H9 (cell line): Measurements from ENCODE around the gene TMEM245. TPM values are rescaled to one million over a fixed set of nuclear protein-coding genes. Genes with fewer than 3 reads are reported as not detected.

Experiments used
- DNase-seq: peaks from one replicate; pipeline ENCODE4 v3.0.0-alpha.2; 2017
- H2AFZ ChIP-seq: one replicate; pipeline ENCODE4 v1.6.1; 2013; ENCODE audit warnings: mild to moderate bottlenecking, low read length, control low read depth, moderate library complexity
- H2AK5ac ChIP-seq: 2 replicates; pipeline ENCODE4 v1.6.1; 2013; ENCODE audit warnings: low read length, control low read depth, mixed read lengths; ENCODE audit not compliant: insufficient read length
- H2BK120ac ChIP-seq: one replicate; pipeline ENCODE4 v1.6.1; 2013; ENCODE audit warnings: low read depth, mild to moderate bottlenecking, low read length, control low read depth, inconsistent platforms; ENCODE audit not compliant: poor library complexity, severe bottlenecking
- H2BK12ac ChIP-seq: 2 replicates; pipeline ENCODE4 v1.6.1; 2013; ENCODE audit warnings: low read length, control low read depth, mixed read lengths, low read depth; ENCODE audit not compliant: insufficient read length
- H2BK15ac ChIP-seq: 2 replicates; pipeline ENCODE4 v1.6.1; 2013; ENCODE audit warnings: low read depth, low read length, control low read depth
- H2BK20ac ChIP-seq: one replicate; pipeline ENCODE4 v1.6.1; 2013; ENCODE audit warnings: low read depth, mild to moderate bottlenecking, low read length, control low read depth, inconsistent platforms; ENCODE audit not compliant: poor library complexity, severe bottlenecking
- H2BK5ac ChIP-seq: 2 replicates; pipeline ENCODE4 v1.6.1; 2013; ENCODE audit warnings: low read length, control low read depth, mixed read lengths; ENCODE audit not compliant: insufficient read length
- H3K14ac ChIP-seq: 2 replicates; pipeline ENCODE4 v1.6.1; 2013; ENCODE audit warnings: low read length, control low read depth; ENCODE audit not compliant: insufficient read depth
- H3K18ac ChIP-seq: 2 replicates; pipeline ENCODE4 v1.6.1; 2013; ENCODE audit warnings: low read depth, mild to moderate bottlenecking, mixed read lengths, low read length, control low read depth; ENCODE audit not compliant: insufficient read length
- H3K23ac ChIP-seq: 2 replicates; pipeline ENCODE4 v1.6.1; 2013; ENCODE audit warnings: low read length, control low read depth, mixed read lengths, low read depth; ENCODE audit not compliant: insufficient read length
- H3K23me2 ChIP-seq: 2 replicates; pipeline ENCODE4 v1.6.1; 2013; ENCODE audit warnings: low read depth, mild to moderate bottlenecking, mixed read lengths, low read length, control low read depth; ENCODE audit not compliant: insufficient read length, poor library complexity, severe bottlenecking
- H3K27ac ChIP-seq: 2 replicates; pipeline ENCODE4 v1.5.1; 2013; ENCODE audit warnings: low read length, control low read depth, mixed read lengths, low read depth; ENCODE audit not compliant: insufficient read length
- H3K27me3 ChIP-seq: 2 replicates; pipeline ENCODE4 v1.6.1; 2013; ENCODE audit warnings: low read length, control low read depth, inconsistent platforms; ENCODE audit not compliant: insufficient read depth
- H3K4ac ChIP-seq: 2 replicates; pipeline ENCODE4 v1.6.1; 2013; ENCODE audit warnings: low read depth, mild to moderate bottlenecking, control low read depth, inconsistent platforms, low read length, moderate library complexity
- H3K4me1 ChIP-seq: 2 replicates; pipeline ENCODE4 v1.6.1; 2013; ENCODE audit warnings: low read length, control low read depth, inconsistent platforms; ENCODE audit not compliant: insufficient read depth
- H3K4me2 ChIP-seq: 2 replicates; pipeline ENCODE4 v1.6.1; 2013; ENCODE audit warnings: low read length, control low read depth, mixed read lengths; ENCODE audit not compliant: insufficient read length, insufficient read depth
- H3K56ac ChIP-seq: 2 replicates; pipeline ENCODE4 v1.6.1; 2013; ENCODE audit warnings: low read depth, mild to moderate bottlenecking, mixed read lengths, low read length, control low read depth; ENCODE audit not compliant: insufficient read length
- H3K79me1 ChIP-seq: 2 replicates; pipeline ENCODE4 v1.6.1; 2013; ENCODE audit warnings: low read depth, mild to moderate bottlenecking, moderate library complexity, low read length, control low read depth, inconsistent platforms; ENCODE audit not compliant: insufficient read depth, poor library complexity, severe bottlenecking
- H3K79me2 ChIP-seq: 2 replicates; pipeline ENCODE4 v1.6.1; 2013; ENCODE audit warnings: low read length, control low read depth, inconsistent platforms; ENCODE audit not compliant: insufficient read depth
- H3K9ac ChIP-seq: 2 replicates; pipeline ENCODE4 v1.6.1; 2013; ENCODE audit warnings: low read length, control low read depth, mixed read lengths; ENCODE audit not compliant: insufficient read length; ENCODE audit errors: extremely low read depth
- H3K9me3 ChIP-seq: one replicate; pipeline ENCODE4 v1.6.1; 2013; ENCODE audit warnings: low read depth, low read length, inconsistent platforms; ENCODE audit not compliant: control insufficient read depth
- H3T11ph ChIP-seq: one replicate; pipeline ENCODE4 v1.6.1; 2013; ENCODE audit warnings: mild to moderate bottlenecking, low read length, control low read depth, inconsistent platforms
- H4K20me1 ChIP-seq: one replicate; pipeline ENCODE4 v1.6.1; 2013; ENCODE audit not compliant: control insufficient read depth, insufficient read length, insufficient read depth
- H4K5ac ChIP-seq: 2 replicates; pipeline ENCODE4 v1.6.1; 2013; ENCODE audit warnings: low read depth, mild to moderate bottlenecking, mixed read lengths, low read length, control low read depth; ENCODE audit not compliant: insufficient read length
- H4K8ac ChIP-seq: replicated peaks from 2 replicates; pipeline ENCODE4 v1.6.1; 2013; ENCODE audit warnings: low read length, control low read depth, mixed read lengths, low read depth; ENCODE audit not compliant: insufficient read length
- H4K91ac ChIP-seq: 2 replicates; pipeline ENCODE4 v1.6.1; 2013; ENCODE audit warnings: low read depth, mild to moderate bottlenecking, moderate library complexity, mixed read lengths, low read length, control low read depth; ENCODE audit not compliant: insufficient read length
- H3K27ac Mint-ChIP-seq, 3 experiments: 2 replicates in 2 of 3; 3 replicates in 1 of 3; pipeline ENCODE4 v1.8.0; 2020 to 2021; ENCODE audit warnings: mixed read lengths in 3 of 3, mild to moderate bottlenecking in 1 of 3, moderate library complexity in 1 of 3
- H3K27me3 Mint-ChIP-seq: 2 replicates; pipeline ENCODE4 v1.8.0; 2021; ENCODE audit warnings: low read depth, mild to moderate bottlenecking, moderate library complexity, mixed read lengths
- H3K36me3 Mint-ChIP-seq, 3 experiments: 2 replicates in 2 of 3; 3 replicates in 1 of 3; pipeline ENCODE4 v1.8.0; 2020 to 2021; ENCODE audit warnings: low read depth in 3 of 3, mixed read lengths in 3 of 3; ENCODE audit not compliant: insufficient read depth in 1 of 3
- H3K4me1 Mint-ChIP-seq, 2 experiments: 2 replicates each; pipeline ENCODE4 v1.8.0; 2020; ENCODE audit warnings: mixed read lengths in 2 of 2
- H3K4me3 Mint-ChIP-seq, 2 experiments: 2 replicates in 1 of 2; 3 replicates in 1 of 2; pipeline ENCODE4 v1.8.0; 2020 to 2021; ENCODE audit warnings: mild to moderate bottlenecking in 2 of 2, mixed read lengths in 2 of 2, moderate library complexity in 1 of 2
- H3K9me3 Mint-ChIP-seq, 2 experiments: 2 replicates in 1 of 2; 3 replicates in 1 of 2; pipeline ENCODE4 v1.8.0; 2020; ENCODE audit warnings: mild to moderate bottlenecking in 2 of 2, mixed read lengths in 2 of 2, moderate library complexity in 1 of 2
- WGBS: extraction: QIAGEN DNeasy Blood & Tissue Kit; methylation state at CpG from one replicate; pipeline ENCODE4 v1.1.7; 2013; ENCODE audit warnings: missing lambda C conversion rate, low lambda C conversion rate, mixed read lengths; ENCODE audit not compliant: insufficient read length; ENCODE audit errors: extremely low coverage; 5-methylcytosine and 5-hydroxymethylcytosine counted together
- total RNA-seq: library from RNA; stranded (reverse); gene quantifications from 2 replicates; pipeline ENCODE4 v1.2.1, GENCODE V29; 2021
- TF ChIP-seq, protein P1 (sequence below): fragments of 200-600 bp; sonication (generic); conservative IDR thresholded peaks from 3 replicates; pipeline ENCODE4 v1.8.0; 2021; ENCODE audit warnings: antibody characterized with exemption, mild to moderate bottlenecking

TMEM245 gene
- total RNA-seq, 1 experiment from 2014 or later: 37.9 TPM

DNA sequence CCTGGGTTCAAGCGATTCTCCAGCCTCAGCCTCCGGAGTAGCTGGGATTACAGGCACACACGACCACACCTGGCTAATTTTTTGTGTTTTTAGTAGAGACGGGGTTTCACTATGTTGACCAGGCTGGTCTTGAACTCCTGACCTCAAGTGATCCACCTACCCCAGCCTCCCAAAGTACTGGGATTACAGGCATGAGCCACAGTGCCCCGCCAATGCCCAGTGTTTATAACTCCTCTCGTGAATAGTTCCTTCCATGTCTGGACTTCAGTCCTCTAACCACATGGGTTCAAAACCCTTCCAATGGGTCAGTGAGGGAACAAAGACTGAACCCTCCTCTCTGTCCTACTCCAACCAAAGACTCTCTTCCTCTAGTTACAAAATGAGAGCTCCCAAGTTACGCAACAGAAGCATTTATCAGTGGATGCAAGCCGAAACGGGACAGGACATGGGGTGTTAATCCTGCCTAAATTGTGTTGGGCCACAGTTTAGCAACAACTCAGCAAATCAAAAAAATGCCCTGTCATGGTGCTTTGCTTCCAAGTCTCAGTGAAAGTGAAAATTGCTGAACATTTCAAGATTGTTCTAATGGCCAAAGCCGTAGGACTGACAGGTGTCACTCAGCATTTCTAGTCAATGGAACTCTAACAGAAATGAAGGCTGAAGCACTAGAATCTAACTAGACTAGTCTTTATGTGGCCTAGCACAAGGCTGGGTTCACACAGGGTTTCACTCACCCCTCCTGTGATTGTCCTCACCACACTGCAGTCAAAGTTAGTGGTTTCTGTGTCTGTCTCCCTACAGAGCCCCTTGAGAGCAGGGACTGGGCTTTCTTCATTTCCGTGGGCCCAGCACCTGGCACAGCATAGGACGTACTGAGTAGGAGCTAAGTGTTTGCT is 3.2 kb upstream of the TMEM245 start:
- Histone ChIP-seq H2AFZ (no peak overlapping the region), H3K4me2 (no peak overlapping the region), H3K4me1 (peaks cover 5% of the 10 kb centered on the region; the same call in 1 of the 2 replicates), H3K23me2 (peaks cover 9% of the 10 kb centered on the region), H3K27ac (no peak overlapping the region), H2BK120ac (no peak overlapping the region), H4K5ac (no peak overlapping the region), H3K4ac (no peak overlapping the region), H4K91ac (no peak overlapping the region), H2BK5ac (no peak overlapping the region), H3K23ac (no peak overlapping the region), H3K14ac (no peak overlapping the region), H3T11ph (no peak overlapping the region), H3K9me3 (no peaks in the 10 kb centered on the region), H3K18ac (no peak overlapping the region), H2BK12ac (no peak overlapping the region), H2AK5ac (no peak overlapping the region), H2BK15ac (no peak overlapping the region), H3K79me1 (peaks cover 5% of the 10 kb centered on the region), H3K9ac (no peak overlapping the region), H3K27me3 (no peaks in the 10 kb centered on the region), H3K56ac (no peak overlapping the region), H4K20me1 (no peaks in the 10 kb centered on the region), H4K8ac (no peak overlapping the region), H2BK20ac (no peak overlapping the region), H3K79me2 (peaks cover 13% of the 10 kb centered on the region)
- peaks cover under 1% of the 10 kb centered on the region in 3 experiments; a peak in 5 of 7 replicates for H3K36me3 Mint-ChIP-seq
- TF ChIP-seq, protein P1, sequence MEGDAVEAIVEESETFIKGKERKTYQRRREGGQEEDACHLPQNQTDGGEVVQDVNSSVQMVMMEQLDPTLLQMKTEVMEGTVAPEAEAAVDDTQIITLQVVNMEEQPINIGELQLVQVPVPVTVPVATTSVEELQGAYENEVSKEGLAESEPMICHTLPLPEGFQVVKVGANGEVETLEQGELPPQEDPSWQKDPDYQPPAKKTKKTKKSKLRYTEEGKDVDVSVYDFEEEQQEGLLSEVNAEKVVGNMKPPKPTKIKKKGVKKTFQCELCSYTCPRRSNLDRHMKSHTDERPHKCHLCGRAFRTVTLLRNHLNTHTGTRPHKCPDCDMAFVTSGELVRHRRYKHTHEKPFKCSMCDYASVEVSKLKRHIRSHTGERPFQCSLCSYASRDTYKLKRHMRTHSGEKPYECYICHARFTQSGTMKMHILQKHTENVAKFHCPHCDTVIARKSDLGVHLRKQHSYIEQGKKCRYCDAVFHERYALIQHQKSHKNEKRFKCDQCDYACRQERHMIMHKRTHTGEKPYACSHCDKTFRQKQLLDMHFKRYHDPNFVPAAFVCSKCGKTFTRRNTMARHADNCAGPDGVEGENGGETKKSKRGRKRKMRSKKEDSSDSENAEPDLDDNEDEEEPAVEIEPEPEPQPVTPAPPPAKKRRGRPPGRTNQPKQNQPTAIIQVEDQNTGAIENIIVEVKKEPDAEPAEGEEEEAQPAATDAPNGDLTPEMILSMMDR: no peak
- H3K27me3 Mint-ChIP-seq: no peaks in the 10 kb centered on the region
- no peaks in the 10 kb centered on the region for H3K9me3 Mint-ChIP-seq
- H3K4me3 Mint-ChIP-seq: no peak overlapping the region
- DNase-seq: no peak
- peak overlapping the region in 2 of 3 experiments; percentile 6 to 34; a peak in 2 of 7 replicates for H3K27ac Mint-ChIP-seq
- H3K4me1 Mint-ChIP-seq: peaks cover 19% of the 10 kb centered on the region in 2 experiments
- no CpG with 5 or more reads among the region's 12 CpGs for WGBS
